Panc1 (cell line): Measurements from ENCODE around the gene TXK. TPM values are rescaled to one million over a fixed set of nuclear protein-coding genes. Genes with fewer than 3 reads are reported as not detected.

Experiments used
- ATAC-seq: fragments of 200-7000 bp; cut with Tn5 transposase; 2 replicates; pipeline ENCODE4 v1.9.1; 2020; ENCODE audit warnings: mild to moderate bottlenecking, moderate library complexity
- BruUV-seq: library from RNA; stranded (reverse); fragments of 400-500 nt; replicated peaks from 2 replicates; lab custom pipeline; 2021; lab: Mats Ljungman, UMichigan
- CTCF ChIA-PET: fragments of 300-600 bp; sonication (Branson Sonifier 250); formaldehyde crosslinking; loops from one replicate; lab custom pipeline; 2022; ENCODE audit warnings: antibody characterized with exemption; lab: Charles Lee
- POLR2A ChIA-PET: fragments of 300-600 bp; sonication (Branson Sonifier 250); formaldehyde crosslinking; loops from one replicate; lab custom pipeline; 2022; ENCODE audit warnings: antibody characterized with exemption; lab: Charles Lee
- DNase-seq: peaks from one replicate; pipeline ENCODE4 v3.0.0-alpha.2; 2010; ENCODE audit warnings: low read depth, low spot score
- H3K27ac ChIP-seq: 2 replicates; pipeline ENCODE4 v1.5.1; 2011; ENCODE audit warnings: mild to moderate bottlenecking, low read length, inconsistent platforms
- H3K27me3 ChIP-seq: fragments of 200-500 bp; sonication (Bioruptor generic); 2 replicates; pipeline ENCODE4 v1.6.0; 2014; ENCODE audit warnings: low read length, inconsistent platforms; ENCODE audit not compliant: control insufficient read depth, insufficient read depth
- H3K36me3 ChIP-seq: fragments of 200-500 bp; sonication (Bioruptor generic); 2 replicates; pipeline ENCODE4 v1.5.1; 2014; ENCODE audit warnings: inconsistent platforms, mild to moderate bottlenecking, low read length, moderate library complexity; ENCODE audit not compliant: control insufficient read depth, insufficient read depth
- H3K4me1 ChIP-seq: 2 replicates; pipeline ENCODE4 v1.5.1; 2011; ENCODE audit warnings: inconsistent platforms, mild to moderate bottlenecking, low read length, moderate library complexity; ENCODE audit not compliant: control insufficient read depth, insufficient read depth
- H3K4me3 ChIP-seq, 2 experiments: 2 replicates each; pipeline ENCODE4 v1.5.1; 2011 to 2012; ENCODE audit warnings: low read depth in 2 of 2, low read length in 2 of 2, mild to moderate bottlenecking in 2 of 2, inconsistent platforms in 1 of 2, moderate library complexity in 1 of 2
- H3K9me3 ChIP-seq: fragments of 200-500 bp; sonication (Bioruptor generic); 2 replicates; pipeline ENCODE4 v1.5.1; 2014; ENCODE audit warnings: low read depth, mild to moderate bottlenecking, inconsistent platforms, low read length, moderate library complexity; ENCODE audit not compliant: control insufficient read depth, insufficient read depth
- POLR2AphosphoS5 ChIP-seq: IDR thresholded peaks from 2 replicates; pipeline ENCODE4 v1.6.1; 2012; ENCODE audit warnings: mild to moderate bottlenecking, low read depth, low read length, moderate library complexity
- SIN3A ChIP-seq: IDR thresholded peaks from 2 replicates; pipeline ENCODE4 v1.6.1; 2012; ENCODE audit warnings: low read depth, mild to moderate bottlenecking, low read length, moderate library complexity, borderline replicate concordance; ENCODE audit not compliant: insufficient read depth
- TCF7L2 ChIP-seq: IDR thresholded peaks from 2 replicates; pipeline ENCODE4 v1.6.1; 2011; ENCODE audit warnings: mild to moderate bottlenecking, low read depth, low read length, inconsistent platforms
- in situ Hi-C: cut with HindIII; loops from 2 replicates; pipeline ENCODE4 v1.10.0; 2016; ENCODE audit warnings: low sequenced_read_pairs, low pct_unique_long_range_greater_than_20kb
- intact Hi-C: fragments of 100-400 bp; cut with micrococcal nuclease; formaldehyde crosslinking; loops from one replicate; pipeline ENCODE4 v1.10.0; 2022; ENCODE audit not compliant: unreplicated experiment
- total RNA-seq: library from RNA; stranded (reverse); gene quantifications from one replicate; pipeline ENCODE4 v1.2.1, GENCODE V29; 2021; ENCODE audit not compliant: unreplicated experiment
- TF ChIP-seq, protein P1 (sequence below), 2 experiments: IDR thresholded peaks; 2 replicates each; pipeline ENCODE4 v1.6.1; 2011 to 2012; ENCODE audit warnings: low read depth in 2 of 2, control low read depth in 1 of 2, low read length in 1 of 2, mild to moderate bottlenecking in 1 of 2, moderate library complexity in 1 of 2; ENCODE audit not compliant: insufficient read depth in 1 of 2
- TF ChIP-seq, protein P2 (sequence below): fragments of 450-650 bp; IDR thresholded peaks from 2 replicates; pipeline ENCODE4 v1.5.1; 2017; ENCODE audit warnings: mild to moderate bottlenecking

TXK gene
- total RNA-seq, 1 experiment from 2014 or later = 0.26 TPM

DNA sequence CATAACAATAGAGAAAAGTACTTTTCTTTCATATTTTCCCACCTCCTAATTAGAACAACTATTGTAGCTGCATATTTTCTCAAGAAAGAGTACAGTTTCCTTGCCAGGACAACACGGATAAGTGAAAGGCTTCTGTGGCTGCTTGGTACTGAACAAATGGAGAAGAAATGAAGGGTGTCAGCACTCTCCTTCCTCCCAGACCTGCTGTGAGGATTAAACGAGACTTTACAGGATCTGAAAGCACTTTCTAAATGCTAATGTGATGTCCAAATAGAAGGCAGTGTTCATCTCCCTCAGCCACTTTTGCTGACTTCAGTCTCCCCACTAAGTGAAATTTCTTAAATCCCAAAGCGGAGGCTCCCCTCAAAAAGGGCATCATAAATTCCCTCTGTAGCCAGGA is 103.6 kb downstream of the TXK start:
- DNase-seq (no peak), ATAC-seq (no peak)
- ChIA-PET POLR2A (no interaction called here), CTCF (no interaction called here)
- H3K27ac ChIP-seq = no peak overlapping the region
- intact Hi-C loops (no loop called here), in situ Hi-C loops (no loop called here)
- H3K4me1 ChIP-seq = no peaks in the 10 kb centered on the region
- H3K4me3 ChIP-seq = no peak overlapping the region
- no peaks in the 10 kb centered on the region for H3K36me3 ChIP-seq
- no TSS peak for BruUV-seq
- TF ChIP-seq, protein P1, sequence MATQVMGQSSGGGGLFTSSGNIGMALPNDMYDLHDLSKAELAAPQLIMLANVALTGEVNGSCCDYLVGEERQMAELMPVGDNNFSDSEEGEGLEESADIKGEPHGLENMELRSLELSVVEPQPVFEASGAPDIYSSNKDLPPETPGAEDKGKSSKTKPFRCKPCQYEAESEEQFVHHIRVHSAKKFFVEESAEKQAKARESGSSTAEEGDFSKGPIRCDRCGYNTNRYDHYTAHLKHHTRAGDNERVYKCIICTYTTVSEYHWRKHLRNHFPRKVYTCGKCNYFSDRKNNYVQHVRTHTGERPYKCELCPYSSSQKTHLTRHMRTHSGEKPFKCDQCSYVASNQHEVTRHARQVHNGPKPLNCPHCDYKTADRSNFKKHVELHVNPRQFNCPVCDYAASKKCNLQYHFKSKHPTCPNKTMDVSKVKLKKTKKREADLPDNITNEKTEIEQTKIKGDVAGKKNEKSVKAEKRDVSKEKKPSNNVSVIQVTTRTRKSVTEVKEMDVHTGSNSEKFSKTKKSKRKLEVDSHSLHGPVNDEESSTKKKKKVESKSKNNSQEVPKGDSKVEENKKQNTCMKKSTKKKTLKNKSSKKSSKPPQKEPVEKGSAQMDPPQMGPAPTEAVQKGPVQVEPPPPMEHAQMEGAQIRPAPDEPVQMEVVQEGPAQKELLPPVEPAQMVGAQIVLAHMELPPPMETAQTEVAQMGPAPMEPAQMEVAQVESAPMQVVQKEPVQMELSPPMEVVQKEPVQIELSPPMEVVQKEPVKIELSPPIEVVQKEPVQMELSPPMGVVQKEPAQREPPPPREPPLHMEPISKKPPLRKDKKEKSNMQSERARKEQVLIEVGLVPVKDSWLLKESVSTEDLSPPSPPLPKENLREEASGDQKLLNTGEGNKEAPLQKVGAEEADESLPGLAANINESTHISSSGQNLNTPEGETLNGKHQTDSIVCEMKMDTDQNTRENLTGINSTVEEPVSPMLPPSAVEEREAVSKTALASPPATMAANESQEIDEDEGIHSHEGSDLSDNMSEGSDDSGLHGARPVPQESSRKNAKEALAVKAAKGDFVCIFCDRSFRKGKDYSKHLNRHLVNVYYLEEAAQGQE (IDR thresholded peaks at IDR 0.05; ENCODE audit: insufficient read depth in 1 of 2, low read depth in 2 of 2, low read length in 1 of 2) = no peak
- TF ChIP-seq POLR2AphosphoS5 = no peak
- no peak for TF ChIP-seq TCF7L2
- TF ChIP-seq, protein P2, sequence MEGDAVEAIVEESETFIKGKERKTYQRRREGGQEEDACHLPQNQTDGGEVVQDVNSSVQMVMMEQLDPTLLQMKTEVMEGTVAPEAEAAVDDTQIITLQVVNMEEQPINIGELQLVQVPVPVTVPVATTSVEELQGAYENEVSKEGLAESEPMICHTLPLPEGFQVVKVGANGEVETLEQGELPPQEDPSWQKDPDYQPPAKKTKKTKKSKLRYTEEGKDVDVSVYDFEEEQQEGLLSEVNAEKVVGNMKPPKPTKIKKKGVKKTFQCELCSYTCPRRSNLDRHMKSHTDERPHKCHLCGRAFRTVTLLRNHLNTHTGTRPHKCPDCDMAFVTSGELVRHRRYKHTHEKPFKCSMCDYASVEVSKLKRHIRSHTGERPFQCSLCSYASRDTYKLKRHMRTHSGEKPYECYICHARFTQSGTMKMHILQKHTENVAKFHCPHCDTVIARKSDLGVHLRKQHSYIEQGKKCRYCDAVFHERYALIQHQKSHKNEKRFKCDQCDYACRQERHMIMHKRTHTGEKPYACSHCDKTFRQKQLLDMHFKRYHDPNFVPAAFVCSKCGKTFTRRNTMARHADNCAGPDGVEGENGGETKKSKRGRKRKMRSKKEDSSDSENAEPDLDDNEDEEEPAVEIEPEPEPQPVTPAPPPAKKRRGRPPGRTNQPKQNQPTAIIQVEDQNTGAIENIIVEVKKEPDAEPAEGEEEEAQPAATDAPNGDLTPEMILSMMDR = no peak
- TF ChIP-seq SIN3A = no peak
- no peaks in the 10 kb centered on the region for H3K27me3 ChIP-seq
- no peaks in the 10 kb centered on the region for H3K9me3 ChIP-seq

GRCh38 chr4:48028696-48029095 is 105.4 kb downstream of the TXK start:
- DNase-seq (no peak), ATAC-seq (no peak)
- CTCF ChIA-PET = no interaction called here
- Histone ChIP-seq H3K4me1 (no peaks in the 10 kb centered on the region), H3K4me3 (no peak overlapping the region), H3K27ac (no peak overlapping the region), H3K27me3 (no peaks in the 10 kb centered on the region), H3K9me3 (no peaks in the 10 kb centered on the region), H3K36me3 (no peaks in the 10 kb centered on the region)
- BruUV-seq = no TSS peak
- intact Hi-C loops (no loop called here), in situ Hi-C loops (no loop called here)
- POLR2A ChIA-PET = no interaction called here
- no peak for TF ChIP-seq SIN3A
- no peak for TF ChIP-seq TCF7L2
- TF ChIP-seq, protein P1 (IDR thresholded peaks at IDR 0.05; ENCODE audit: insufficient read depth in 1 of 2, low read depth in 2 of 2, low read length in 1 of 2) = no peak
- TF ChIP-seq, protein P2 = no peak
- no peak for TF ChIP-seq POLR2AphosphoS5
